GM12891 (cell line): Measurements from ENCODE around the gene ZNF672.

Source experiments
- DNase-seq: peaks from one replicate; pipeline ENCODE4 v3.0.0; 2011; ENCODE audit warnings: low spot score; ENCODE audit not compliant: insufficient read length
- FAIRE-seq: peaks from 2 replicates; lab custom pipeline; 2011; peaks lifted over from hg19 to GRCh38; lab: Jason Lieb, UNC
- PAX5 ChIP-seq: IDR thresholded peaks from 2 replicates; pipeline ENCODE4 v1.6.1; 2011; ENCODE audit warnings: low read length, moderate library complexity, mild to moderate bottlenecking; ENCODE audit not compliant: insufficient read depth, severe bottlenecking
- POLR2A ChIP-seq: IDR thresholded peaks from 2 replicates; pipeline ENCODE4 v1.6.1; 2011; ENCODE audit warnings: low read depth, low read length, control low read depth
- POLR2AphosphoS5 ChIP-seq: IDR thresholded peaks from 2 replicates; pipeline ENCODE4 v1.6.1; 2011; ENCODE audit warnings: low read depth, low read length, control low read depth
- POU2F2 ChIP-seq: IDR thresholded peaks from 2 replicates; pipeline ENCODE4 v1.6.1; 2011; ENCODE audit warnings: low read depth, mild to moderate bottlenecking, control low read depth, low read length, moderate library complexity
- SPI1 ChIP-seq: IDR thresholded peaks from 2 replicates; pipeline ENCODE4 v1.6.1; 2011; ENCODE audit warnings: low read depth, low read length, control low read depth
- TAF1 ChIP-seq: IDR thresholded peaks from 2 replicates; pipeline ENCODE4 v1.6.1; 2011; ENCODE audit warnings: low read depth, low read length, control low read depth

Gene ZNF672

DNA sequence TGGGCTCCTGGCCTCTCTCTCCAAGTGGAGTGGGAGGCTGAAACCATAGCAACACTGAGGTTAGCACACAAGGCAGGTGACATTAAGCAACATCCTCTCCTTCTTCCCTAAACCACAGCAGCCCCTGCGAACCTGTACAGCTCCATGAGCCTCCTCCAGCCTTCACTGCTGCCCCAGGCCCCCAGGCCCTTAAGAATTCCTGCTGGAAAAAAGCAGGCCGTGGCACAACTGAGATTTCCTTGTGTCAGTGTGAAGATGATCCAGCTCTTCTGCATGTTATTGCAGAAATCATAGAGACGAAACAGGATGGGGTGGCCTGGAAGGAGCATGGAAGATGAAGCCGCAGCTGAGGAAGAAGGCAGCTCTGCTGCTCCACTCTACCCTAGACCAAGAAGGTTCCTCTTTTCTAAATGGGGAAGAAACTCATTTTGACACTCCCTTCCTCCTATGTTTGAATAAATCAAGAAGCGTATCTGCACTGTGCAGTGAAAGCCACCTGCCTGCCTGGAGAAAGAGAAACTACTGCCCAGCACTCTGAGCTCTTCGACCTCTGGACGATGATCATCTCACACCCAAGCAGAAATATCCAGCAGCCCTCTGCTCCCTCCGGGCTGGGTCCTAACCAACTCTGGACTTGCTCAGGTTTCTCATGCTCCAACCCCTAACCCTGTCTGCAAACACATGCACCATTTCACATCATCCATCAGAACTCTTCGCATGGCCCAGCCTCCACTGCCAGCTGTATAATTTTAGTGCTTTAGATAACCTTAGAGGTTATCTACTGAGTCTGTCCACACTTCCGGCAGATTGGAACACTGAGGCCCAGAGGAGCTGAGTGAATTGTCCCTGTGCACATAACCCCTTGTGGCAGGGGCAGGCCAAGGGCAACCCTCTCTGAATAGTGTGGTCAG lies 33.0 kb upstream of the ZNF672 start:
- FAIRE-seq, result peak; percentile 80
- no peak for DNase-seq
- TF ChIP-seq TAF1, result no peak
- 0 out of 2 replicates have a peak, but pooled peaks have one; percentile 18 for TF ChIP-seq POLR2AphosphoS5
- TF ChIP-seq POU2F2, result peak; percentile 90
- no peak for TF ChIP-seq PAX5
- no peak for TF ChIP-seq POLR2A
- TF ChIP-seq SPI1, result peak; percentile 56; the same call in 1 of the 2 replicates

DNA sequence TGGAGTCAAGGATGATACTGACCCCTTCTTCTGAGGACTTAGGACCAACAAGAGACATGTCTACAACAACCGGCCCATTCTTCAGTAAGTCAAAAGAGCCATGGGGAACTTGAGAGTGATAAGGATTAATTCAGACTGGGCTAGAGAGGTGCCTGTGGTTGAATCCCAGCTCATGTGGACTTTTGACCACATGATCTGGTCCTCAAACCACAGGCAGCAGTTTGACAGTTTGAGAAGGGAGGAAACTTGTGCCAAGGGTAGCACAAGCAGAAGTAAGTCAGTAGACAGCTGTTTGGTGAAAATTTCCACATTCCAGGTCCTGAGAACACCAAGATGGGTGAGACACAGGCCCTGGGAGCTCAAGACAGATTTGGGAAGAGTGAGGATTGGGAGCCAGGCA lies 32.1 kb upstream of the ZNF672 start:
- peak; percentile 38 for FAIRE-seq
- DNase-seq, result no peak
- TF ChIP-seq POLR2A (no peak), POU2F2 (no peak), TAF1 (no peak), POLR2AphosphoS5 (0 out of 2 replicates have a peak, but pooled peaks have one; percentile 9), PAX5 (no peak), SPI1 (no peak)

DNA sequence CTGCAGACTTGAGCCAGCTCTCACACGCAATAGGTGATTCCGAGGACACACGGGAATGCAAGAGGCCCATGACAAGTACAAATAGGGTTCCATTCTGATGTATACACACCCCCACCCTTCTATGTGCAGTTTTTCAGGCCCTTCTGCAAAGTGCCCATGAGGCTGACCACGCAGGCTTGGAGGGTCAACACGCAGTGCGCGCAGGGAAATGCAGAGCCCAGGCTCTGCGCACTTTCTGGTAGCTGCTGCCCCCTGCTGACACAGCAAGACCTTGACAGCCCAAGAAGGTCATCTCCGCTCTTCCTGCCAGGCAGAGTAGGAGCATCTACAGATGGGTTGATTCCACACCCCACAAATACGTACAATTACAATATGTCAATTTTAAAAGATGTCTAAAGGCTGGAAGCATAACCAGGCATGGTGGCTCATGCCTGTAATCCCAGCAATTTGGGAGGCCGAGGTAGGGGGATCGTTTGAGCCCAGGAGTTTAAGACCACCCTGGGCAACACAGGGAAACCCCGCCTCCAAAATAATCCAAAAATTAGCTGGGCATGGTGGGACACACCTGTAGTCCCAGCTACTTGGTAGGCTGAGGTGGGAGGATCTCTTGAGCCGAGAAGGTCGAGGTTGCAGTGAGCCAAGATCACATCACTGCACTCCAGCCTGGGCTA lies 30.8 kb upstream of the ZNF672 start:
- FAIRE-seq (peak; percentile 91), DNase-seq (peak; percentile 59)
- no peak for TF ChIP-seq SPI1

DNA sequence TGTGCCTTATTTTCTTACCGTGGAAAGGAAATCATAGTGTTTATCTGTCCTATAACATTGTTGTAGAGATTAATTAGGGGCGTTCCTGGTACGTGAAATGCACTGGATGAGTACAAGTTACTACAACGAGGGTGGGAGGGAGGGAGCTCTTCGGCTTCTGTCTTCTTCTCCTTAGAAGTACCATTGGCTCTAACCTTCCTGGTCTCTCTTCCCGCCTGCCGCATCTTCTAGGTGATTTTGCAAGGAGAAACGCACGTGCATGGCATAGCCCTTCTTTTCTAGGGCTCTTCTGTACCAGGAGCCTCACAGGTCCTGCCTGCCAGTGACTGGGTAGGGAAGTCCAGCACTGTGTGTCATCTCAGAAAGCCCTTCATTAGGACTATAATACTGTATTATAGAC lies 29.1 kb upstream of the ZNF672 start:
- no peak for TF ChIP-seq TAF1
- no peak for TF ChIP-seq POU2F2
- no peak for TF ChIP-seq POLR2A
- no peak for TF ChIP-seq SPI1
- no peak for TF ChIP-seq POLR2AphosphoS5
- no peak for TF ChIP-seq PAX5
- DNase-seq, result no peak
- FAIRE-seq, result no peak

DNA sequence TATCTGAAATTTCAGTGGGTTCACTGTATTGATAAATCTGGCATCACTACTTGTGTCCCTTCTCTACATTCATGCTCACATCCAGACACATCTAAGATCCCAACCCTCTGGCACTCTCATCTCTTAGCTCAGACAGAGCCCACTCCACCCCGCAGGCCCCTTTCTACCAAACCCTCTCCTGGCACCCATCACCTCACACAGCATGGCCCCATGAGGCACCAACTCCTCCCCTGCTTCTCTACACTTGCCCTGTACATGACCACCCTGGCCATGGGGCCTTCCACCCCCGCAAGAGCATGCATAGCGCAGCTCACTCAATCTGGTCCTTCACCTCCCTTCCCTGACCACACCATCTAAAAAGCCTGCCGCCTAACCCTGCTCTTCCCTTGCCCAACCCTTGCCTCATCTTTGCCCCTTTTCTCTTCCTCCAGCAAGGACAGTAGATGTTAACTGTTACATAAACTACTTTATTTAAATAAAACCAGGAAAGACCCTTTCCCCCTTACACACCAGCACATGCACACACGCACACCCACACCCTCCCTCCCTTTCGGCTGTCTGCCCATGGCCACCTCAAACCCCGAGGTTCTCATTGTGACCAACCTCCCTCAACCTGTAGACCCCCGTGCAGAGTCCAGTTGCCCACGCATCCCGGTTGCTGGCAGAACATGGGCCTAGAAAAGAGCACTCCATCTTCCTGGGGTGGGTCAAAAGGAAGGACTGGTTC lies 27.9 kb upstream of the ZNF672 start:
- FAIRE-seq, result no peak
- TF ChIP-seq POLR2A (no peak), POLR2AphosphoS5 (no peak), POU2F2 (no peak), SPI1 (no peak), PAX5 (no peak), TAF1 (no peak)
- DNase-seq, result no peak

DNA sequence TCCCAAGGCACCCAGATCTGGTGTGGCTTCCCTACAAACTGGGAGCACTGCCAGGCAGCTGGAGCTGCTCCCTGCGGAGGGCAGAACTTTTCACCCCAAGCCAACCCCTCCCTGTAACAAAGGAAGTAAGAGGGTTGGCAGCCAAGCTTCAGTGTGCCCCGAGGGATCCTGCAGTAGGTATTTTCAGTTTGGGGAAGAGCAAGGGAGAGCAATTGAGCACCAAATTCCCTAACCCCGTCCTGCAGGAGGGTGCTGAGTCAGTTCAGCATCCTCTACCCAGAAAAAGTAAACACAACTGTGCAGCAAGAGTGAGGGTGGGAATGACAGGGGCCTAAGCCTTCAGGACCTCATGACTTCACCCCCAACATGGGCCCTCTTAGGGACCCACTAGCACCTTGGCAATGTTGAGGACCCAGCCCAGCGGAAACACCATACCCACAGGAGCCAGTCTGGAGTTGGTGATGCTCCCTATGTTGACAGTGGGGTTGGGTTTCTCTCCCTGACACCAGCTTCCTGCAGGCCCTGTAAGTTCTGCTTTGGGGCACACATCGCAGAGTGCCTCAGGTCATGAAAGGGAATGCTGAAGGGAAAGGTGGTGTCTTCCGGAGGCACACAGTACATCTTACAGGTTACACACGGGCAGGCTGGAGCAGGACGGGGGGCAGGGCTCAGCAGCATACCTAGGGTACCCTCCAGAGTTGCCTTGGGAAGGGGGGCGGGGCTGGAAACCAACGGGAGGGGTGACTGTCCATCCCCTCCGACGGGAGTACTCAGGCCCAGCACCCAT lies 27.1 kb upstream of the ZNF672 start:
- no peak for TF ChIP-seq TAF1
- no peak for TF ChIP-seq PAX5
- no peak for TF ChIP-seq POLR2AphosphoS5
- no peak for TF ChIP-seq POLR2A
- TF ChIP-seq POU2F2, result no peak
- no peak for TF ChIP-seq SPI1
- FAIRE-seq (no peak), DNase-seq (no peak)

DNA sequence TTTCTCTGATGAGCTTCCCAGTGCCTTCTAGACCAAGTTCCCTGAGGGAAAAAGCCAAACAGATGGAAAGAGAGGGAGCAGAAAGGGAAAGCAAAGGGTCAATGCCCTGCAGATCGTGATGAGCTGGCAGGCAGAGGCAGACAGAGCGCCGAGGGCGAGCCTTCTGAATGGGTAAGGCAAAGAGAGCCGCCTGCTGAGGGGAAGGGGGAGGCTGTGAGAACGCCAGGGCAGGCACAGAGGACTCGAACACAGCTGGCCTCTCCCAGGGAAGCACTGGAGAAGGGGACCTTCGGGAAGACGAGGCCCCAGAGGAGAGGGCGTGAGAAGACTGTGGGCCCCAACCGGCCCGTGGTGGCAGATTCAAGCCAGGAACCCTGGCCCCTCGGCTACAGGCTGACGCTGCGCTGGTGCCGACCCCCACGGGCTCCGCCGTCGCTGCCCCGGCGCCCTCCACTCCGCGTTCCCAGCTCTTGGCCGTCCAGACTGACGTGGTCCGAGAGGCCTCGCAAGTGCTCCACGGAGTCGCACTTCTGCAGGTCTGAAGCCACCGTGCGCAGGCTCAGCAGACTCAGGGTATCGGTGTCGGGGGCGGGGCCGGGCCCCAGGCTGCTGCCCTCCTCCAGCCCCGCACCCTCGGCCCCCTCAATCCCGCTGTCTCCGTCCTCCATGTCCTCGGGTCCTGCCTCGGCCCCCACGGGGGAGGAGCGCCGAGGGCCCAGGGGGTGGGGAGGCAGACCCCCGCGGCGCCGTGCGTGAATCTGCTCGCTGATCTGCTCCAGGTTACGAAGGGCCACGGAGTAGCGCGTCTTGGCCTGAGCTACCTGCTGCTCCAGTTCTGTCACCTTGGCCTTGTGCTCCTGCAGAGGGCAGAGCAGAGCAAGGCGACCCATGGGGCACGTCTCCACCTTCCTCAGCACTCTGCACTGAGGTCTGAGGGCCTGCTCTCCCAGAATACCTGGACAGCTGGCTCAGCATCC lies 26.2 kb upstream of the ZNF672 start:
- DNase-seq (no peak), FAIRE-seq (no peak)
- TF ChIP-seq PAX5 (no peak), POLR2AphosphoS5 (no peak), POU2F2 (no peak), TAF1 (no peak), POLR2A (no peak), SPI1 (no peak)
